Measurements from ENCODE around the gene NDST1. TPM values are rescaled to one million over a fixed set of nuclear protein-coding genes. Genes with fewer than 3 reads are reported as not detected.
"Not testable (repeated sequence)": the region's sequence is repeated elsewhere in the genome, so short reads cannot be mapped to it uniquely, and the experiment has no call there.

NDST1 gene
- total RNA-seq, 2 experiments from 2014 or later, result 1.1 to 1.6 TPM

- no peak for TF ChIP-seq CTCF (IDR thresholded peaks at IDR 0.05)
- Histone ChIP-seq H3K27me3 (ENCODE audit: control insufficient read depth in 1 of 2, insufficient read depth in 2 of 2, low read length in 2 of 2) (no peaks in the 10 kb centered on the region), H3K36me3 (ENCODE audit: insufficient read depth, low read length) (no peaks in the 10 kb centered on the region), H3K4me3 (ENCODE audit: low read length) (no peak overlapping the region), H3K4me1 (ENCODE audit: insufficient read depth, low read length) (no peaks in the 10 kb centered on the region), H3K9me3 (ENCODE audit: control insufficient read depth in 1 of 2, insufficient read depth in 1 of 2, low read length in 2 of 2) (no peaks in the 10 kb centered on the region), H3K27ac (ENCODE audit: low read depth in 1 of 2, low read length in 2 of 2) (no peak overlapping the region)
- ATAC-seq (ENCODE audit: poor library complexity), result no peak
- H3K9me3 Mint-ChIP-seq, result no peaks in the 10 kb centered on the region
- H3K36me3 Mint-ChIP-seq (ENCODE audit: low read depth), result no peaks in the 10 kb centered on the region
- H3K4me1 Mint-ChIP-seq (ENCODE audit: low read depth), result no peaks in the 10 kb centered on the region
- ChIA-PET CTCF (no interaction called here), POLR2A (no interaction called here)
- H3K27me3 Mint-ChIP-seq, result no peaks in the 10 kb centered on the region
- DNase-seq, result no peak
- intact Hi-C loops (cut with DNase I, micrococcal nuclease), result no loop called here
- H3K27ac Mint-ChIP-seq, result no peak overlapping the region
- no peak overlapping the region for H3K4me3 Mint-ChIP-seq
Measured at GRCh38 chr5:150516011-150516410, 8.1 kb downstream of the NDST1 start.

- ATAC-seq (ENCODE audit: poor library complexity) (no peak), DNase-seq (no peak)
- no peaks in the 10 kb centered on the region for H3K9me3 Mint-ChIP-seq
- no peaks in the 10 kb centered on the region for H3K27me3 ChIP-seq (ENCODE audit: control insufficient read depth in 1 of 2, insufficient read depth in 2 of 2, low read length in 2 of 2)
- no peaks in the 10 kb centered on the region for H3K36me3 ChIP-seq (ENCODE audit: insufficient read depth, low read length)
- no peak overlapping the region for H3K4me3 ChIP-seq (ENCODE audit: low read length)
- no peaks in the 10 kb centered on the region for H3K27me3 Mint-ChIP-seq
- H3K4me3 Mint-ChIP-seq, result no peak overlapping the region
- H3K27ac Mint-ChIP-seq, result no peak overlapping the region
- H3K4me1 ChIP-seq (ENCODE audit: insufficient read depth, low read length), result no peaks in the 10 kb centered on the region
- no peaks in the 10 kb centered on the region for H3K36me3 Mint-ChIP-seq (ENCODE audit: low read depth)
- TF ChIP-seq CTCF (IDR thresholded peaks at IDR 0.05), result no peak
- CTCF ChIA-PET, result interaction anchor here (0.6 kb wide), 1 partner anchor 14 kb away, joined by 3 read pairs; no protein-coding TSS in a partner anchor
- intact Hi-C loops (cut with DNase I, micrococcal nuclease), result no loop called here
- no peaks in the 10 kb centered on the region for H3K9me3 ChIP-seq (ENCODE audit: control insufficient read depth in 1 of 2, insufficient read depth in 1 of 2, low read length in 2 of 2)
- H3K4me1 Mint-ChIP-seq (ENCODE audit: low read depth), result no peaks in the 10 kb centered on the region
- no peak overlapping the region for H3K27ac ChIP-seq (ENCODE audit: low read depth in 1 of 2, low read length in 2 of 2)
- POLR2A ChIA-PET, result no interaction called here
Measured at GRCh38 chr5:150517272-150518152, 9.6 kb downstream of the NDST1 start.

- ATAC-seq (ENCODE audit: poor library complexity); H3K27ac Mint-ChIP-seq; H3K9me3 Mint-ChIP-seq; H3K36me3 Mint-ChIP-seq (ENCODE audit: low read depth); intact Hi-C loops (cut with DNase I, micrococcal nuclease); H3K4me1 ChIP-seq (ENCODE audit: insufficient read depth, low read length); H3K4me3 Mint-ChIP-seq; H3K4me1 Mint-ChIP-seq (ENCODE audit: low read depth); H3K4me3 ChIP-seq (ENCODE audit: low read length); H3K27ac ChIP-seq (ENCODE audit: low read depth in 1 of 2, low read length in 2 of 2); POLR2A ChIA-PET; H3K9me3 ChIP-seq (ENCODE audit: control insufficient read depth in 1 of 2, insufficient read depth in 1 of 2, low read length in 2 of 2); H3K27me3 ChIP-seq (ENCODE audit: control insufficient read depth in 1 of 2, insufficient read depth in 2 of 2, low read length in 2 of 2); CTCF ChIA-PET; DNase-seq; H3K36me3 ChIP-seq (ENCODE audit: insufficient read depth, low read length); H3K27me3 Mint-ChIP-seq: not testable (repeated sequence)
Measured at GRCh38 chr5:150518712-150519559, 11.0 kb downstream of the NDST1 start.

Data from CD4-positive, alpha-beta T cell (primary cell).